Measurements from ENCODE around the gene EMX2.

Gene EMX2

GRCh38 chr10:117532451-117533107 lies 10.0 kb upstream of the EMX2 start:
- Histone ChIP-seq H3F3A (ENCODE audit: insufficient read depth, low read length) (no peaks in the 10 kb centered on the region), H3K9me2 (ENCODE audit: low read depth, low read length) (no peaks in the 10 kb centered on the region), H3K36me3 (ENCODE audit: insufficient read depth, low read length) (no peaks in the 10 kb centered on the region), H3K4me3 (ENCODE audit: low read depth, low read length, poor library complexity, severe bottlenecking) (no peak overlapping the region), H3K4me2 (ENCODE audit: low read length) (no peak overlapping the region), H3K4me1 (ENCODE audit: insufficient read depth, low read length, severe bottlenecking) (no peaks in the 10 kb centered on the region), H3K9ac (ENCODE audit: low read length) (no peak overlapping the region), H3K79me2 (ENCODE audit: insufficient read depth, low read length) (no peaks in the 10 kb centered on the region), H3K9me3 (ENCODE audit: low read length) (no peaks in the 10 kb centered on the region), H4K20me1 (ENCODE audit: insufficient read depth, low read length) (no peaks in the 10 kb centered on the region), H3K27me3 (ENCODE audit: insufficient read depth, low read length) (no peaks in the 10 kb centered on the region), H2AFZ (ENCODE audit: low read length) (no peak overlapping the region), H3K27ac (ENCODE audit: low read depth, low read length, poor library complexity, severe bottlenecking) (no peak overlapping the region)
- no peak for TF ChIP-seq CTCF (IDR thresholded peaks at IDR 0.05; ENCODE audit: low read length)
- TF ChIP-seq EZH2 (IDR thresholded peaks at IDR 0.05; ENCODE audit: borderline replicate concordance, low read length), result no peak

- H3K9me3 ChIP-seq (ENCODE audit: low read length), result no peaks in the 10 kb centered on the region
- H2AFZ ChIP-seq (ENCODE audit: low read length), result no peak overlapping the region
- no peaks in the 10 kb centered on the region for H3F3A ChIP-seq (ENCODE audit: insufficient read depth, low read length)
- no peaks in the 10 kb centered on the region for H3K4me1 ChIP-seq (ENCODE audit: insufficient read depth, low read length, severe bottlenecking)
- no peak overlapping the region for H3K27ac ChIP-seq (ENCODE audit: low read depth, low read length, poor library complexity, severe bottlenecking)
- H3K27me3 ChIP-seq (ENCODE audit: insufficient read depth, low read length), result no peaks in the 10 kb centered on the region
- no peak overlapping the region for H3K9ac ChIP-seq (ENCODE audit: low read length)
- no peak overlapping the region for H3K4me2 ChIP-seq (ENCODE audit: low read length)
- H3K9me2 ChIP-seq (ENCODE audit: low read depth, low read length), result no peaks in the 10 kb centered on the region
- TF ChIP-seq CTCF (IDR thresholded peaks at IDR 0.05; ENCODE audit: low read length), result no peak
- no peak for TF ChIP-seq EZH2 (IDR thresholded peaks at IDR 0.05; ENCODE audit: borderline replicate concordance, low read length)
- no peaks in the 10 kb centered on the region for H3K79me2 ChIP-seq (ENCODE audit: insufficient read depth, low read length)
- no peaks in the 10 kb centered on the region for H4K20me1 ChIP-seq (ENCODE audit: insufficient read depth, low read length)
- no peak overlapping the region for H3K4me3 ChIP-seq (ENCODE audit: low read depth, low read length, poor library complexity, severe bottlenecking)
- H3K36me3 ChIP-seq (ENCODE audit: insufficient read depth, low read length), result no peaks in the 10 kb centered on the region
Measured at GRCh38 chr10:117533507-117534281, 8.9 kb upstream of the EMX2 start.

- Histone ChIP-seq H3K4me1 (ENCODE audit: insufficient read depth, low read length, severe bottlenecking) (no peaks in the 10 kb centered on the region), H3K27me3 (ENCODE audit: insufficient read depth, low read length) (no peaks in the 10 kb centered on the region), H3K4me2 (ENCODE audit: low read length) (no peak overlapping the region), H4K20me1 (ENCODE audit: insufficient read depth, low read length) (no peaks in the 10 kb centered on the region), H3K4me3 (ENCODE audit: low read depth, low read length, poor library complexity, severe bottlenecking) (no peak overlapping the region), H3K36me3 (ENCODE audit: insufficient read depth, low read length) (no peaks in the 10 kb centered on the region), H2AFZ (ENCODE audit: low read length) (no peak overlapping the region), H3F3A (ENCODE audit: insufficient read depth, low read length) (no peaks in the 10 kb centered on the region), H3K27ac (ENCODE audit: low read depth, low read length, poor library complexity, severe bottlenecking) (no peak overlapping the region), H3K9me2 (ENCODE audit: low read depth, low read length) (no peaks in the 10 kb centered on the region), H3K9me3 (ENCODE audit: low read length) (no peaks in the 10 kb centered on the region), H3K9ac (ENCODE audit: low read length) (no peak overlapping the region), H3K79me2 (ENCODE audit: insufficient read depth, low read length) (no peaks in the 10 kb centered on the region)
- TF ChIP-seq EZH2 (IDR thresholded peaks at IDR 0.05; ENCODE audit: borderline replicate concordance, low read length) (no peak), CTCF (IDR thresholded peaks at IDR 0.05; ENCODE audit: low read length) (no peak)
Measured at GRCh38 chr10:117534321-117535297, 7.9 kb upstream of the EMX2 start.

All from OCI-LY1 (cell line).